Stimulated activated naive B cell treated with anti-CD40 and anti-IgM and Interleukin-4, amounts not matched to agents 10 μg/mL and 1 μg/mL and 100 μg/mL, for 72 hours (primary cell): ENCODE results near the gene LRFN3.
"Not testable (repeated sequence)": the region's sequence is repeated elsewhere in the genome, so short reads cannot be mapped to it uniquely, and the experiment has no call there.

ENCODE experiments used
- ATAC-seq, 2 donors: fragments of 150-1000 bp; cut with Tn5 transposase; replicated peaks; 2 replicates each; pipeline ENCODE4 v1.10.0; 2021; ENCODE audit warnings: moderate library complexity in 1 of 2
- DNase-seq: peaks from one replicate; pipeline ENCODE4 v3.0.0; 2021
- H3K27ac Mint-ChIP-seq: one replicate; pipeline ENCODE4 v1.8.0; 2022; ENCODE audit warnings: mild to moderate bottlenecking, mixed read lengths
- H3K27me3 Mint-ChIP-seq, 2 donors: one replicate each; pipeline ENCODE4 v1.8.0; 2022; ENCODE audit warnings: mixed read lengths in 2 of 2
- H3K36me3 Mint-ChIP-seq, 2 donors: one replicate each; pipeline ENCODE4 v1.8.0; 2022; ENCODE audit warnings: mixed read lengths in 2 of 2, mild to moderate bottlenecking in 1 of 2
- H3K4me1 Mint-ChIP-seq, 2 donors: one replicate each; pipeline ENCODE4 v1.8.0; 2022; ENCODE audit warnings: mixed read lengths in 2 of 2, mild to moderate bottlenecking in 1 of 2
- H3K4me3 Mint-ChIP-seq, 2 donors: one replicate each; pipeline ENCODE4 v1.8.0; 2022; ENCODE audit warnings: mild to moderate bottlenecking in 2 of 2, mixed read lengths in 2 of 2, moderate library complexity in 1 of 2
- H3K9me3 Mint-ChIP-seq, 2 donors: one replicate each; pipeline ENCODE4 v1.8.0; 2022; ENCODE audit warnings: mixed read lengths in 2 of 2, mild to moderate bottlenecking in 1 of 2

LRFN3 gene

GRCh38 chr19:35901055-35901644 lies 35.0 kb upstream of the LRFN3 start:
- peak overlapping the region; percentile 100 for H3K27ac Mint-ChIP-seq
- H3K4me3 Mint-ChIP-seq: peak overlapping the region; percentile 97 to 98
- no peaks in the 10 kb centered on the region for H3K27me3 Mint-ChIP-seq
- H3K9me3 Mint-ChIP-seq: no peaks in the 10 kb centered on the region
- H3K36me3 Mint-ChIP-seq: peaks cover 42 to 43% of the 10 kb centered on the region in 2 donors
- peaks cover 41 to 65% of the 10 kb centered on the region in 2 donors for H3K4me1 Mint-ChIP-seq
- DNase-seq (no peak), ATAC-seq (no peak)

- DNase-seq (no peak), ATAC-seq (no peak)
- H3K4me1 Mint-ChIP-seq: peaks cover 43 to 61% of the 10 kb centered on the region in 2 donors
- peak within 1 kb of the TSS; percentile 97 for H3K27ac Mint-ChIP-seq
- no peaks in the 10 kb centered on the region for H3K27me3 Mint-ChIP-seq
- peak within 1 kb of the TSS; percentile 88 to 97 for H3K4me3 Mint-ChIP-seq
- H3K36me3 Mint-ChIP-seq: peaks cover 34 to 35% of the 10 kb centered on the region in 2 donors
- H3K9me3 Mint-ChIP-seq: no peaks in the 10 kb centered on the region
Observed at GRCh38 chr19:35901854-35902661, 34.1 kb upstream of the LRFN3 start, which contains the start of gene HCST. Gene HCST (plus strand): TSS chr19:35902529. CDS start chr19:35902594, 65 bp downstream.

GRCh38 chr19:35902870-35903475 lies 33.2 kb upstream of the LRFN3 start:
- H3K4me1 Mint-ChIP-seq: peaks cover 45 to 64% of the 10 kb centered on the region in 2 donors

GRCh38 chr19:35903550-35904179 lies 32.5 kb upstream of the LRFN3 start:
- H3K9me3 Mint-ChIP-seq: no peaks in the 10 kb centered on the region
- H3K27ac Mint-ChIP-seq: peak overlapping the region; percentile 97
- peak; percentile 46 to 56 for ATAC-seq
- DNase-seq: peak; percentile 94
- peaks cover 19 to 21% of the 10 kb centered on the region in 2 donors for H3K36me3 Mint-ChIP-seq
- peaks cover 47 to 71% of the 10 kb centered on the region in 2 donors for H3K4me1 Mint-ChIP-seq
- peak overlapping the region; percentile 88 to 97 for H3K4me3 Mint-ChIP-seq
- H3K27me3 Mint-ChIP-seq: no peaks in the 10 kb centered on the region

More at GRCh38 chr19:35902870-35903475, 33.2 kb upstream of the LRFN3 start:
- ATAC-seq (no peak), DNase-seq (no peak)
- Mint-ChIP-seq H3K36me3 (peaks cover 26 to 28% of the 10 kb centered on the region in 2 donors), H3K9me3 (no peaks in the 10 kb centered on the region), H3K4me3 (peak overlapping the region; percentile 88 to 97), H3K27me3 (no peaks in the 10 kb centered on the region), H3K27ac (peak overlapping the region; percentile 97)

GRCh38 chr19:35904311-35905068 lies 31.7 kb upstream of the LRFN3 start:
- H3K27me3 Mint-ChIP-seq: no peaks in the 10 kb centered on the region
- ATAC-seq (no peak), DNase-seq (no peak)
- H3K4me3 Mint-ChIP-seq: peak overlapping the region; percentile 26 to 88
- H3K4me1 Mint-ChIP-seq: peaks cover 51 to 79% of the 10 kb centered on the region in 2 donors
- peak overlapping the region; percentile 97 for H3K27ac Mint-ChIP-seq
- peaks cover 12 to 13% of the 10 kb centered on the region in 2 donors for H3K36me3 Mint-ChIP-seq
- H3K9me3 Mint-ChIP-seq: no peaks in the 10 kb centered on the region

GRCh38 chr19:35905178-35905727 lies 30.9 kb upstream of the LRFN3 start:
- DNase-seq: no peak
- Mint-ChIP-seq H3K9me3 (no peaks in the 10 kb centered on the region), H3K36me3 (peaks cover 7 to 8% of the 10 kb centered on the region in 2 donors), H3K4me3 (no peak overlapping the region), H3K27ac (peak overlapping the region; percentile 72), H3K4me1 (peaks cover 55 to 86% of the 10 kb centered on the region in 2 donors), H3K27me3 (no peaks in the 10 kb centered on the region)
- no peak for ATAC-seq

- Mint-ChIP-seq H3K4me3 (peak overlapping the region; percentile 37 to 62), H3K27ac (peak overlapping the region; percentile 79)
Observed at GRCh38 chr19:35907377-35907745, 28.8 kb upstream of the LRFN3 start.

GRCh38 chr19:35908010-35908441 lies 28.1 kb upstream of the LRFN3 start, which contains the start of gene TYROBP:
Gene TYROBP (minus strand): TSS chr19:35908295. CDS start chr19:35908228, 67 bp downstream.
- DNase-seq (no peak), ATAC-seq (no peak)
- H3K4me1 Mint-ChIP-seq: peaks cover 56 to 78% of the 10 kb centered on the region in 2 donors
- peaks cover 6% of the 10 kb centered on the region in 2 donors for H3K36me3 Mint-ChIP-seq
- H3K27me3 Mint-ChIP-seq: no peaks in the 10 kb centered on the region
- H3K9me3 Mint-ChIP-seq: no peaks in the 10 kb centered on the region
- H3K27ac Mint-ChIP-seq: peak within 1 kb of the TSS; percentile 97
- H3K4me3 Mint-ChIP-seq: peak within 1 kb of the TSS; percentile 68 to 78

More at GRCh38 chr19:35907377-35907745, 28.8 kb upstream of the LRFN3 start:
- peaks cover 60 to 83% of the 10 kb centered on the region in 2 donors for H3K4me1 Mint-ChIP-seq
- DNase-seq (no peak), ATAC-seq (no peak)
- no peaks in the 10 kb centered on the region for H3K27me3 Mint-ChIP-seq
- H3K9me3 Mint-ChIP-seq: no peaks in the 10 kb centered on the region
- peaks cover 6% of the 10 kb centered on the region in 2 donors for H3K36me3 Mint-ChIP-seq

- ATAC-seq: peak; percentile 78
- Mint-ChIP-seq H3K4me3 (peak overlapping the region; percentile 68 to 78), H3K9me3 (no peaks in the 10 kb centered on the region), H3K36me3 (no peaks in the 10 kb centered on the region), H3K27ac (peak overlapping the region; percentile 97), H3K27me3 (no peaks in the 10 kb centered on the region), H3K4me1 (peaks cover 49 to 78% of the 10 kb centered on the region in 2 donors)
- peak; percentile 90 for DNase-seq
Observed at GRCh38 chr19:35908973-35909683, 27.0 kb upstream of the LRFN3 start.

- Mint-ChIP-seq H3K4me1 (peaks cover 44 to 75% of the 10 kb centered on the region in 2 donors), H3K27me3 (no peaks in the 10 kb centered on the region), H3K36me3 (no peaks in the 10 kb centered on the region), H3K27ac (peak overlapping the region; percentile 97), H3K4me3 (peak overlapping the region; percentile 68 to 78), H3K9me3 (no peaks in the 10 kb centered on the region)
- DNase-seq: no peak
- ATAC-seq: no peak
Observed at GRCh38 chr19:35909684-35910035, 26.5 kb upstream of the LRFN3 start.

GRCh38 chr19:35910355-35910754 lies 25.8 kb upstream of the LRFN3 start:
- H3K36me3 Mint-ChIP-seq, DNase-seq, H3K27me3 Mint-ChIP-seq, H3K4me3 Mint-ChIP-seq, ATAC-seq, H3K9me3 Mint-ChIP-seq: not testable (repeated sequence)
- Mint-ChIP-seq H3K27ac (peak overlapping the region; percentile 97), H3K4me1 (peaks cover 43 to 75% of the 10 kb centered on the region in 2 donors)

GRCh38 chr19:35911173-35911572 lies 25.0 kb upstream of the LRFN3 start:
- no peaks in the 10 kb centered on the region for H3K36me3 Mint-ChIP-seq
- no peak for ATAC-seq
- H3K27me3 Mint-ChIP-seq: no peaks in the 10 kb centered on the region
- H3K27ac Mint-ChIP-seq: peak overlapping the region; percentile 84
- H3K4me3 Mint-ChIP-seq: peak overlapping the region; percentile 64 to 71
- H3K4me1 Mint-ChIP-seq: peaks cover 43 to 81% of the 10 kb centered on the region in 2 donors
- no peaks in the 10 kb centered on the region for H3K9me3 Mint-ChIP-seq
- DNase-seq: no peak
